ENCODE data around the gene FOXD4L1.
"Not testable (repeated sequence)": the region's sequence is repeated elsewhere in the genome, so short reads cannot be mapped to it uniquely, and the experiment has no call there.

The FOXD4L1 gene

GRCh38 chr2:113498365-113498764, at the start of gene FOXD4L1:
TSS of gene FOXD4L1 (plus strand) at chr2:113498665. CDS start at chr2:113499257, 592 bp downstream.
- not testable (repeated sequence) for H3K9ac ChIP-seq (ENCODE audit: low read length); H3K4me3 ChIP-seq (ENCODE audit: low read depth, low read length); H3K36me3 ChIP-seq (ENCODE audit: control insufficient read depth, insufficient read depth, low read length); H3K9me3 ChIP-seq (ENCODE audit: control insufficient read depth, insufficient read depth, low read depth, low read length); H3K4me1 ChIP-seq (ENCODE audit: control insufficient read depth, insufficient read depth, low read length); H3K27ac ChIP-seq (ENCODE audit: low read depth, low read length)
- H3K27me3 ChIP-seq (ENCODE audit: control insufficient read depth, insufficient read depth, low read length) = peaks cover 50% of the 10 kb centered on the region

GRCh38 chr2:113465770-113466169, 32.7 kb upstream of the FOXD4L1 start:
- not testable (repeated sequence) for H3K9me3 ChIP-seq (ENCODE audit: control insufficient read depth, insufficient read depth, low read depth, low read length); H3K4me3 ChIP-seq (ENCODE audit: low read depth, low read length); H3K27ac ChIP-seq (ENCODE audit: low read depth, low read length); H3K4me1 ChIP-seq (ENCODE audit: control insufficient read depth, insufficient read depth, low read length); H3K27me3 ChIP-seq (ENCODE audit: control insufficient read depth, insufficient read depth, low read length); H3K9ac ChIP-seq (ENCODE audit: low read length); H3K36me3 ChIP-seq (ENCODE audit: control insufficient read depth, insufficient read depth, low read length)

GRCh38 chr2:113476688-113477368, 21.6 kb upstream of the FOXD4L1 start:
- not testable (repeated sequence) for H3K4me1 ChIP-seq (ENCODE audit: control insufficient read depth, insufficient read depth, low read length); H3K9ac ChIP-seq (ENCODE audit: low read length); H3K27me3 ChIP-seq (ENCODE audit: control insufficient read depth, insufficient read depth, low read length); H3K36me3 ChIP-seq (ENCODE audit: control insufficient read depth, insufficient read depth, low read length); H3K9me3 ChIP-seq (ENCODE audit: control insufficient read depth, insufficient read depth, low read depth, low read length); H3K27ac ChIP-seq (ENCODE audit: low read depth, low read length)
- H3K4me3 ChIP-seq (ENCODE audit: low read depth, low read length) = peak overlapping the region; percentile 39; the same call in 1 of the 2 replicates

- not testable (repeated sequence) for H3K36me3 ChIP-seq (ENCODE audit: control insufficient read depth, insufficient read depth, low read length); H3K9me3 ChIP-seq (ENCODE audit: control insufficient read depth, insufficient read depth, low read depth, low read length); H3K27ac ChIP-seq (ENCODE audit: low read depth, low read length); H3K4me3 ChIP-seq (ENCODE audit: low read depth, low read length); H3K4me1 ChIP-seq (ENCODE audit: control insufficient read depth, insufficient read depth, low read length); H3K9ac ChIP-seq (ENCODE audit: low read length)
- H3K27me3 ChIP-seq (ENCODE audit: control insufficient read depth, insufficient read depth, low read length) = peaks cover 34% of the 10 kb centered on the region
These were observed 1.9 kb upstream of the FOXD4L1 start for GRCh38 chr2:113496527-113496926.

- not testable (repeated sequence) for H3K4me3 ChIP-seq (ENCODE audit: low read depth, low read length); H3K27ac ChIP-seq (ENCODE audit: low read depth, low read length); H3K4me1 ChIP-seq (ENCODE audit: control insufficient read depth, insufficient read depth, low read length); H3K9ac ChIP-seq (ENCODE audit: low read length); H3K36me3 ChIP-seq (ENCODE audit: control insufficient read depth, insufficient read depth, low read length); H3K9me3 ChIP-seq (ENCODE audit: control insufficient read depth, insufficient read depth, low read depth, low read length)
- peaks cover 59% of the 10 kb centered on the region for H3K27me3 ChIP-seq (ENCODE audit: control insufficient read depth, insufficient read depth, low read length)
These were observed 787 bp downstream of the FOXD4L1 start for GRCh38 chr2:113499019-113499885.

GRCh38 chr2:113499886-113500722, 1.6 kb downstream of the FOXD4L1 start:
- H3K36me3 ChIP-seq (ENCODE audit: control insufficient read depth, insufficient read depth, low read length); H3K27ac ChIP-seq (ENCODE audit: low read depth, low read length); H3K4me1 ChIP-seq (ENCODE audit: control insufficient read depth, insufficient read depth, low read length); H3K4me3 ChIP-seq (ENCODE audit: low read depth, low read length); H3K9me3 ChIP-seq (ENCODE audit: control insufficient read depth, insufficient read depth, low read depth, low read length); H3K9ac ChIP-seq (ENCODE audit: low read length): not testable (repeated sequence)
- peaks cover 64% of the 10 kb centered on the region for H3K27me3 ChIP-seq (ENCODE audit: control insufficient read depth, insufficient read depth, low read length)

- H3K27ac ChIP-seq (ENCODE audit: low read depth, low read length); H3K4me1 ChIP-seq (ENCODE audit: control insufficient read depth, insufficient read depth, low read length); H3K4me3 ChIP-seq (ENCODE audit: low read depth, low read length); H3K9me3 ChIP-seq (ENCODE audit: control insufficient read depth, insufficient read depth, low read depth, low read length); H3K36me3 ChIP-seq (ENCODE audit: control insufficient read depth, insufficient read depth, low read length); H3K9ac ChIP-seq (ENCODE audit: low read length): not testable (repeated sequence)
- H3K27me3 ChIP-seq (ENCODE audit: control insufficient read depth, insufficient read depth, low read length) = peaks cover 70% of the 10 kb centered on the region
These were observed 2.2 kb downstream of the FOXD4L1 start for GRCh38 chr2:113500723-113501038.

- not testable (repeated sequence) for H3K36me3 ChIP-seq (ENCODE audit: control insufficient read depth, insufficient read depth, low read length); H3K9ac ChIP-seq (ENCODE audit: low read length); H3K27ac ChIP-seq (ENCODE audit: low read depth, low read length); H3K4me1 ChIP-seq (ENCODE audit: control insufficient read depth, insufficient read depth, low read length); H3K9me3 ChIP-seq (ENCODE audit: control insufficient read depth, insufficient read depth, low read depth, low read length)
- Histone ChIP-seq H3K27me3 (ENCODE audit: control insufficient read depth, insufficient read depth, low read length) (peaks cover 79% of the 10 kb centered on the region), H3K4me3 (ENCODE audit: low read depth, low read length) (peak overlapping the region; percentile 52)
These were observed 4.0 kb downstream of the FOXD4L1 start for GRCh38 chr2:113502216-113503093.

GRCh38 chr2:113503094-113504042, 4.9 kb downstream of the FOXD4L1 start:
- not testable (repeated sequence) for H3K27ac ChIP-seq (ENCODE audit: low read depth, low read length); H3K36me3 ChIP-seq (ENCODE audit: control insufficient read depth, insufficient read depth, low read length); H3K9me3 ChIP-seq (ENCODE audit: control insufficient read depth, insufficient read depth, low read depth, low read length); H3K9ac ChIP-seq (ENCODE audit: low read length); H3K4me1 ChIP-seq (ENCODE audit: control insufficient read depth, insufficient read depth, low read length)
- H3K4me3 ChIP-seq (ENCODE audit: low read depth, low read length) = peak overlapping the region; percentile 52
- H3K27me3 ChIP-seq (ENCODE audit: control insufficient read depth, insufficient read depth, low read length) = peaks cover 82% of the 10 kb centered on the region

GRCh38 chr2:113504081-113504480, 5.6 kb downstream of the FOXD4L1 start:
- H3K36me3 ChIP-seq (ENCODE audit: control insufficient read depth, insufficient read depth, low read length); H3K27ac ChIP-seq (ENCODE audit: low read depth, low read length); H3K9ac ChIP-seq (ENCODE audit: low read length); H3K4me1 ChIP-seq (ENCODE audit: control insufficient read depth, insufficient read depth, low read length); H3K9me3 ChIP-seq (ENCODE audit: control insufficient read depth, insufficient read depth, low read depth, low read length): not testable (repeated sequence)
- Histone ChIP-seq H3K4me3 (ENCODE audit: low read depth, low read length) (peak overlapping the region; percentile 52; the same call in 1 of the 2 replicates), H3K27me3 (ENCODE audit: control insufficient read depth, insufficient read depth, low read length) (peaks cover 80% of the 10 kb centered on the region)

Measured in HUES6 (cell line).